Measurements from ENCODE around the gene MTG1. TPM values are rescaled to one million over a fixed set of nuclear protein-coding genes. Genes with fewer than 3 reads are reported as not detected.

MTG1 gene
- total RNA-seq, 4 donors from 2014 or later, result 14.8 to 29.7 (median 23.1) TPM

DNA sequence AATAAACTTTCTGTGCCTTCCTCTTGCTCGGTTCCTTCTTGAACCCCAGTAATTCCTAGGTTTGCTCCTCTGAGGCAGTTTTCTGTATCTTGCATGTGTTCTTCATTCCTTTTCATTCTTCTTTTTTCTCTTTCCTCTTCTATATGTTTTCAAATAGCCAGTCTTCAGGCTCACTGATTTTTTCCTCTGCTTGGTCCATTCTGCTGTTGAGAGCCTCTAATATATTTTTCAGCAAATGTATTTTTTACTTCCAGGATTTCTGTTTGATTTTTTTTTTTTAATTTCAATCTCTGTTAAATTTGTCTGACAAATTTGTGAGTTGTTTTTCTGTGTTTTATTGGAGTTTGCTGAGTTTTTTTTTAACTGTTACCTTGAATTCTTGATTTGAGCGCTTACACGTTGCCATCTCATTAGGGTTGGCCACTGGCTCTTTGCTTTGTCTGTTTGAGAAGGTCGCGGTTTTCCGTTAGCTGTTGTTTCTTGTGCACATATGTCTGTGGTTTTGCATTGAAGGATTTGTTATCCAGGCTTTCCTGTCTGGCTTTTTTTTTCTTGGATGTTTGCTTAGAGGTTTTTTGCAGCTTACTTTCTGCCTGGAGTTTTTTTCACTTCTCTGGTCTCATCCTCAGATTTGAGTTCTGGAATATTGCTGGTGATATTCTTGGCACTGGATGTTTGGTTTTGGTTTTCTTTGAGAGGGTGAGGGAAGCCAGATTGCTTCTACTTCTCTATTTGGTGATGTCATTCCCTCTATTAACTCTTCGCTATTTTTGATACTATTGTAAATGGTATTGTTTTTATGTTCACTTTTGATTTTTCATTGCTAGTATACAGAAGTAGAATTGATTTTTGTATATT lies 17.8 kb downstream of the MTG1 start:
- TF ChIP-seq CTCF (IDR thresholded peaks at IDR 0.05; ENCODE audit: low read depth), result no peak

GRCh38 chr10:133412381-133412711 lies 18.4 kb downstream of the MTG1 start:
- TF ChIP-seq CTCF (IDR thresholded peaks at IDR 0.05; ENCODE audit: low read depth), result no peak

- TF ChIP-seq CTCF (IDR thresholded peaks at IDR 0.05; ENCODE audit: low read depth), result no peak
Observed at GRCh38 chr10:133415752-133416151, 21.8 kb downstream of the MTG1 start.

DNA sequence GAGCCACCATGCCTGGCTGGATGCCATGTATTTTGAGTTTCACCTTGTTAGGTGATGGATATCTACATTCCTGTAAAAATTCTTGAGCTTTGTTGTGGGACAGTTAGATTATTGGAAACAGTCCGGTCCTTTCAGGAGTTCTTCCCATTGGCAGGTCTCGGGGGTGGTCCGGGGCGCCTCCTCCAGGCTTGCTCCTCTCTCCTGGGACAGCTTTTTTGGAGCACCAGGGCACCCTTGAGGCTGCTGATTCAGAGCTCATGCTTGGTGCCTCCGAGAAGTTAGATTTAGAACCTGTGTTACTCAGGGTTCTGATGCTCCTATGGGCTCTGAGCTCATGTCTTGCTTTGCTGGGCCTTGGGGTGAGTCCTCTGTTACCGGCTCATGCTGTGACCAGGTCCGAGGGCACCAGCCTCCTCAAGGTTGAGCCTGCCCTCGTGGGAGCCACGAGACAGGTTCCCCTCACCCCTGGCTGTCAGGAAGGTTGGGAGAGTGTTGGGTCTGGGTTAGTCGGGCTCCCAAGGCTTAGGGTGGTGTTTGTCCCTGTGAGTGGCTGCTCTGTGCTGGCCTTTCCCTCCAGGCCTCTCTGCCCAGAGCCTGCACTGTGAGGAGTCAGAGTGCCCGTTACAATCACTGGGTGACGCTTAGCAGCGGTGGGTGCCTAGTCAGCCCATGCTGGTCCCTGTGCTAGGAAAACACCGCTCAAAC lies 24.5 kb downstream of the MTG1 start:
- TF ChIP-seq CTCF (IDR thresholded peaks at IDR 0.05; ENCODE audit: low read depth), result no peak

DNA sequence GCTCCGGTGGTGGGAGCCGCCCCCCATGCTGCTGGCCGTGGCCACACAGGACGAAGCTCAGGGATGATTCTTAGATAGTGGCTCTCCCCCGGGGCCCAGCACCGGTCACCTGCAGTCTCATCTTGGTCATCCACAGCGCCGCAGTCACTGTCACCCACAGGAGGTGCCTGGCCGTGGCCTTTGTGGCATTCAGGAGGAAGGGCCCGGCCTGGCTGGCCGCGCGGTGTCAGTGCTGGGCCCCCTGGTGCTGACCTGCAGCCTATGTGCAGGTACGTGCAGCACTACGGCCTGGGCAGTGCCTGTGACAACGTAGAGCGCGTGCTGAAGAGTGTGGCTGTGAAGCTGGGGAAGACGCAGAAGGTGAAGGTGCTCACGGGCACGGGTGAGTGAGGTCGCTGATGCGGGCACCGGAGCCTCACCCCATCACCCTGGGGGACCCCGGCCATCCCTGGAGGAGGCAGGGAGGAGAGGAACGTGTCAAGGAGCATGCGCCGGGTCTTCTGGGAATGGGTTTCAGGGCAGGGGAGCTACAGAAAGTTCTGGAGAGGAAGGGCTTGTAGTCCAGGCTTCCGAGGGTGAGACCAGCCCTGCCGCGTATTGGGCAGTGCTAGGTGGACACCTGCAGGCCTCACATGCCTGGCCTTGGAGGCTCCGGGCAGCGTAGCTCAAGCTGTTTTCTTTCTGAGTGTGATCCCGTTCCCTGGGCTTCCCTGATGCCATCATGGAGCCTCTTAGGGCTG lies 25.4 kb downstream of the MTG1 start:
- TF ChIP-seq CTCF (IDR thresholded peaks at IDR 0.05; ENCODE audit: low read depth), result no peak

DNA sequence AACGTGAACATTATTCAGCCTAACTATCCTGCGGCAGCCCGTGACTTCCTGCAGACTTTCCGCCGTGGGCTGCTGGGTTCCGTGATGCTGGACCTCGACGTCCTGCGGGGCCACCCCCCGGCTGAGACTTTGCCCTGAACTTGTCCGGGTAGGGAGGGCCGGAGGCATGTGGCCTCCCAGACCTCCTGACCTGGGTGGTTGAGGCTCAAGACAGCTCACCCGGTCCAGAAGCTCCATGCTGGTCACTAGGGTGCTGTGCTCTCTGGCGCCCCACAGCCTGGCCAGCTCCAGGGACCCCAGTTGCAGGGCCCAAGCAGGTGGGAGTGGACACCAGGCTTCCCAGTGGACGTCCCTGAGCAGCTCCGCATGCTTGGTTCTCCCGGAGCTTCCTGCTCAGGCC lies 26.1 kb downstream of the MTG1 start:
- TF ChIP-seq CTCF (IDR thresholded peaks at IDR 0.05; ENCODE audit: low read depth), result no peak

- no peak for TF ChIP-seq CTCF (IDR thresholded peaks at IDR 0.05; ENCODE audit: low read depth)
Observed at GRCh38 chr10:133420579-133420978, 26.6 kb downstream of the MTG1 start.
